ENCODE results near the gene SRPX.

SRPX gene

DNA sequence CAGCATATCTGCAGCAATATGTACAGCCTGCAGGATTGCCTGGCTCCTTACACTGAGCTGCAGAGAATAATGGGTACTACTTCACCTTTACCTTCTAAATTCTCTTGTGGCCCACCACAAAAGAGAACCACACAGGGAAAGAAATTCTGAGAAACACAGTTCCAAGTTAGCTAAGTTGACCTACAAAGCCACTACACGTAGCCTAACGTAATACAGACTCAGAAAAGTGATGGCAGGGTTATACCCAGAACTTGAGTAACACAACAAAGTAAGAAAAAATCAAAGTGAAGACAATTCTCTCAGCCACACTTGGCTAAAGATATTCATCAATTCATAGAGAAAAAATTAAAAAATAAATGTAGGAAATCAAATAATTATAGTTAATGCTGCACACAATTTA, 26.4 kb upstream of the SRPX start:
- H3K36me3 ChIP-seq (ENCODE audit: insufficient read depth, low read length): no peaks in the 10 kb centered on the region
- H3K4me3 ChIP-seq (ENCODE audit: low read length, poor library complexity, severe bottlenecking): no peak overlapping the region
- H4K20me1 ChIP-seq (ENCODE audit: insufficient read depth, low read length, poor library complexity, severe bottlenecking): no peaks in the 10 kb centered on the region
- H3K4me2 ChIP-seq (ENCODE audit: low read depth, low read length, poor library complexity, severe bottlenecking): no peak overlapping the region
- H3K79me2 ChIP-seq (ENCODE audit: insufficient read depth, low read length): no peaks in the 10 kb centered on the region
- no peaks in the 10 kb centered on the region for H3K9me3 ChIP-seq (ENCODE audit: insufficient read depth, low read depth, low read length)
- H3K9ac ChIP-seq (ENCODE audit: low read depth, low read length, poor library complexity, severe bottlenecking): no peak overlapping the region
- no peaks in the 10 kb centered on the region for H3F3A ChIP-seq (ENCODE audit: low read depth)
- H2AFZ ChIP-seq (ENCODE audit: low read length): no peak overlapping the region
- no peaks in the 10 kb centered on the region for H3K9me2 ChIP-seq (replicated peaks; ENCODE audit: low read depth, low read length)
- H3K4me1 ChIP-seq (ENCODE audit: insufficient read depth, low read length, poor library complexity, severe bottlenecking): no peaks in the 10 kb centered on the region
- TF ChIP-seq EZH2phosphoT487 (IDR thresholded peaks at IDR 0.05; ENCODE audit: borderline replicate concordance): no peak
- TF ChIP-seq, protein P1, sequence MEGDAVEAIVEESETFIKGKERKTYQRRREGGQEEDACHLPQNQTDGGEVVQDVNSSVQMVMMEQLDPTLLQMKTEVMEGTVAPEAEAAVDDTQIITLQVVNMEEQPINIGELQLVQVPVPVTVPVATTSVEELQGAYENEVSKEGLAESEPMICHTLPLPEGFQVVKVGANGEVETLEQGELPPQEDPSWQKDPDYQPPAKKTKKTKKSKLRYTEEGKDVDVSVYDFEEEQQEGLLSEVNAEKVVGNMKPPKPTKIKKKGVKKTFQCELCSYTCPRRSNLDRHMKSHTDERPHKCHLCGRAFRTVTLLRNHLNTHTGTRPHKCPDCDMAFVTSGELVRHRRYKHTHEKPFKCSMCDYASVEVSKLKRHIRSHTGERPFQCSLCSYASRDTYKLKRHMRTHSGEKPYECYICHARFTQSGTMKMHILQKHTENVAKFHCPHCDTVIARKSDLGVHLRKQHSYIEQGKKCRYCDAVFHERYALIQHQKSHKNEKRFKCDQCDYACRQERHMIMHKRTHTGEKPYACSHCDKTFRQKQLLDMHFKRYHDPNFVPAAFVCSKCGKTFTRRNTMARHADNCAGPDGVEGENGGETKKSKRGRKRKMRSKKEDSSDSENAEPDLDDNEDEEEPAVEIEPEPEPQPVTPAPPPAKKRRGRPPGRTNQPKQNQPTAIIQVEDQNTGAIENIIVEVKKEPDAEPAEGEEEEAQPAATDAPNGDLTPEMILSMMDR (conservative IDR thresholded peaks at IDR 0.05; ENCODE audit: low read length): no peak
- H3K27me3 ChIP-seq (ENCODE audit: insufficient read depth, low read length, poor library complexity, severe bottlenecking): no peaks in the 10 kb centered on the region

DNA sequence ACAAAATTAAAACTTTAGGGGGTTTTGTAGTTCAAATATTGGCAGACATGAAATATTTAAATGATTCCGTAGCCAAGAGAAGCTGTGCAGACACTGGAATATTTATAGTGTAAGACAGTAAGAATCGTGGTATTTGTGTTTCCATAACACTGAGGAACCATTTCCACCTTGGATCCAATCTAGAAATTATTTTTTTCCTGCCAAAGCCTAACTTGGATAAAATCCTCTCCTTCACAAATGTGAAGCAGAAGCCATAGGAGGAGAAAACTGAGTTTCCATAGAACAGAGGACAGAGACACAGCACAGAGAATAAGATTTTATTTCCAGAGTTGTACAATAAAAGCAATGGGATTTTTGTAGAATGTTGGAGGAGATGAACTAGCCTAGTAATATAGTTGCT, 19.9 kb upstream of the SRPX start:
- Histone ChIP-seq H3K4me2 (ENCODE audit: low read depth, low read length, poor library complexity, severe bottlenecking) (no peak overlapping the region), H3K4me3 (ENCODE audit: low read length, poor library complexity, severe bottlenecking) (no peak overlapping the region), H2AFZ (ENCODE audit: low read length) (no peak overlapping the region), H3K9me2 (replicated peaks; ENCODE audit: low read depth, low read length) (no peaks in the 10 kb centered on the region), H3K36me3 (ENCODE audit: insufficient read depth, low read length) (no peaks in the 10 kb centered on the region), H3K4me1 (ENCODE audit: insufficient read depth, low read length, poor library complexity, severe bottlenecking) (no peaks in the 10 kb centered on the region), H3F3A (ENCODE audit: low read depth) (no peaks in the 10 kb centered on the region), H4K20me1 (ENCODE audit: insufficient read depth, low read length, poor library complexity, severe bottlenecking) (no peaks in the 10 kb centered on the region), H3K79me2 (ENCODE audit: insufficient read depth, low read length) (no peaks in the 10 kb centered on the region), H3K9me3 (ENCODE audit: insufficient read depth, low read depth, low read length) (no peaks in the 10 kb centered on the region), H3K9ac (ENCODE audit: low read depth, low read length, poor library complexity, severe bottlenecking) (no peak overlapping the region), H3K27me3 (ENCODE audit: insufficient read depth, low read length, poor library complexity, severe bottlenecking) (no peaks in the 10 kb centered on the region)
- TF ChIP-seq, protein P1 (conservative IDR thresholded peaks at IDR 0.05; ENCODE audit: low read length): no peak
- TF ChIP-seq EZH2phosphoT487 (IDR thresholded peaks at IDR 0.05; ENCODE audit: borderline replicate concordance): no peak

DNA sequence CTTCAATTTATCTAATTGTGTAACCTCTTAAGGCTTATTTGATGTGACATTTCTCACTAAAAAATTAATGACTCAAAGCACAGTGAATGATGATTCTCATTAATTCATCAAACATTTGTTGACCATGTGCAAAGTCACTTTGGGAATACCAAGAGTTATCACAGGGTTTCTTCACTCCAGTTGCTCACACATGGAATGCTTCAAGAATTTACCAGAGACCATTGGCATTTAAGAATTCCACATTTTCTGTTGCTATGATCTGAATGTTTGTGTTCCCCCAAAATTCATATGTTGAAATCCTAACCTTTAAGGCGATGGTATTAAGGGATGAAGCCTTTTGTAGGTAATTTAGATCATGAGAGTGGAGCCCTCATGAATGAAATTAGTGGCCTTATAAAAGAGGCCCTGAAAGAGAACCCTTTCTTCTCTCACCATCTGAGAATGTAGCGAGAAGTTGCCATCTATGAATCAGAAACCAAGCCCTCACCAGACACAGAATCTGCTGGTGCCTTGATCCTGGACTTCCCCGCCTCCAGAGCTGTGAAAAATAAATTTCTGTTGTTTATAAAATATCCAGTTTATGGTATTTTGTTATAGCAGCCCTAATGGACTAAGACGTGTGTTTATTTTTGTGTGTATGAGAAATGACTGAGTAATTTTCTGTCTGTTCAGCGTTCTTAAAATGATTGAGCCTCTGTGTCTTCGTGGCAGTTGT, 16.4 kb upstream of the SRPX start:
- H3K4me3 ChIP-seq (ENCODE audit: low read length, poor library complexity, severe bottlenecking): no peak overlapping the region
- no peaks in the 10 kb centered on the region for H3K27me3 ChIP-seq (ENCODE audit: insufficient read depth, low read length, poor library complexity, severe bottlenecking)
- no peaks in the 10 kb centered on the region for H3K9me2 ChIP-seq (replicated peaks; ENCODE audit: low read depth, low read length)
- H3K79me2 ChIP-seq (ENCODE audit: insufficient read depth, low read length): no peaks in the 10 kb centered on the region
- no peak overlapping the region for H3K4me2 ChIP-seq (ENCODE audit: low read depth, low read length, poor library complexity, severe bottlenecking)
- H2AFZ ChIP-seq (ENCODE audit: low read length): no peak overlapping the region
- H3F3A ChIP-seq (ENCODE audit: low read depth): no peaks in the 10 kb centered on the region
- no peaks in the 10 kb centered on the region for H3K4me1 ChIP-seq (ENCODE audit: insufficient read depth, low read length, poor library complexity, severe bottlenecking)
- no peaks in the 10 kb centered on the region for H3K9me3 ChIP-seq (ENCODE audit: insufficient read depth, low read depth, low read length)
- TF ChIP-seq, protein P1 (conservative IDR thresholded peaks at IDR 0.05; ENCODE audit: low read length): no peak
- TF ChIP-seq EZH2phosphoT487 (IDR thresholded peaks at IDR 0.05; ENCODE audit: borderline replicate concordance): no peak
- H3K36me3 ChIP-seq (ENCODE audit: insufficient read depth, low read length): no peaks in the 10 kb centered on the region
- no peaks in the 10 kb centered on the region for H4K20me1 ChIP-seq (ENCODE audit: insufficient read depth, low read length, poor library complexity, severe bottlenecking)
- no peak overlapping the region for H3K9ac ChIP-seq (ENCODE audit: low read depth, low read length, poor library complexity, severe bottlenecking)

Data from Loucy (cell line).